ENCODE data around the gene TBC1D1. TPM values are rescaled to one million over a fixed set of nuclear protein-coding genes. Genes with fewer than 3 reads are reported as not detected.

Gene TBC1D1
- total and polyA plus RNA-seq, 2 donors (not counting 3 experiments of a cell fraction or from before 2014, with no cell fraction given): 63.5 to 116 TPM

- ChIA-PET CTCF (interaction anchor here (0.8 to 1.8 kb wide), 3 partner anchors 23 to 256 kb away, joined by 3 to 12 read pairs (median 3); no protein-coding TSS in a partner anchor), POLR2A (no interaction called here)
- dilution Hi-C loops (cut with MboI; ENCODE audit: extremely low pct_ligation_motif_present, low sequenced_read_pairs): no loop called here
- Histone ChIP-seq H2AFZ (ENCODE audit: low read depth, low read length) (no peak overlapping the region), H3K9me1 (replicated peaks; ENCODE audit: control insufficient read depth, extremely low read depth, insufficient read depth, low read length) (no peaks in the 10 kb centered on the region), H3K9ac (replicated peaks; ENCODE audit: extremely low read depth, insufficient read depth, low read length) (no peak overlapping the region), H3K27ac (ENCODE audit: insufficient read depth, low read depth, low read length) (no peak overlapping the region), H3K36me3 (ENCODE audit: control insufficient read depth in 2 of 2, extremely low read depth in 1 of 2, insufficient read depth in 2 of 2, low read length in 2 of 2) (peaks cover 5 to 16% of the 10 kb centered on the region in 2 experiments), H3K79me2 (ENCODE audit: control insufficient read depth, insufficient read depth, low read length) (no peaks in the 10 kb centered on the region), H4K20me1 (replicated peaks; ENCODE audit: control insufficient read depth, extremely low read depth, insufficient read depth, low read length) (no peaks in the 10 kb centered on the region), H3K27me3 (ENCODE audit: control insufficient read depth in 2 of 2, insufficient read depth in 2 of 2, low read length in 2 of 2) (no peaks in the 10 kb centered on the region), H3K4me2 (ENCODE audit: insufficient read depth, low read length) (no peak overlapping the region), H3K4me1 (ENCODE audit: control insufficient read depth, extremely low read depth, insufficient read depth, low read length) (no peaks in the 10 kb centered on the region), H3K4me3 (replicated peaks in 1 of 3; ENCODE audit: insufficient read depth in 1 of 3, low read depth in 1 of 3, low read length in 3 of 3) (no peak overlapping the region), H3K9me3 (replicated peaks; ENCODE audit: control insufficient read depth, insufficient read depth, low read length) (no peaks in the 10 kb centered on the region)
- intact Hi-C loops (cut with micrococcal nuclease): no loop called here
- DNase-seq (ENCODE audit: low read depth, low spot score) (no peak), FAIRE-seq (no peak)
- TF ChIP-seq EZH2 (IDR thresholded peaks at IDR 0.05; ENCODE audit: borderline replicate concordance, low read depth, low read length, severe bottlenecking) (no peak), GATA2 (IDR thresholded peaks at IDR 0.05; ENCODE audit: insufficient read depth, insufficient read length, low read depth, low read length) (no peak), FOS (IDR thresholded peaks at IDR 0.05; ENCODE audit: borderline replicate concordance, insufficient read depth, low read length) (no peak), MAX (IDR thresholded peaks at IDR 0.05; ENCODE audit: insufficient read depth, insufficient read length) (no peak), JUN (IDR thresholded peaks at IDR 0.05; ENCODE audit: borderline replicate concordance, insufficient read depth, insufficient read length, low read depth) (no peak), POLR2AphosphoS5 (IDR thresholded peaks at IDR 0.05; ENCODE audit: insufficient read depth, low read depth, low read length) (no peak), MYC (IDR thresholded peaks at IDR 0.05; ENCODE audit: low read depth, low read length) (no peak), POLR2A (IDR thresholded peaks at IDR 0.05; ENCODE audit: low read depth, low read length) (no peak), CTCF (IDR thresholded peaks at IDR 0.05; ENCODE audit: extremely low read depth in 1 of 2, insufficient read depth in 1 of 2, low read depth in 1 of 2, low read length in 2 of 2) (no peak)
- BruUV-seq (replicated peaks): no TSS peak
These were observed 32.0 kb upstream of the TBC1D1 start for GRCh38 chr4:37858872-37859271.

Data from endothelial cell of umbilical vein (primary cell).